Muscle of leg (tissue), 11 donors: Measurements from ENCODE around the gene RUBCN. TPM values are rescaled to one million over a fixed set of nuclear protein-coding genes. Genes with fewer than 3 reads are reported as not detected.
"Not testable (repeated sequence)": the region's sequence is repeated elsewhere in the genome, so short reads cannot be mapped to it uniquely, and the experiment has no call there.

Experiments
- DNase-seq: peaks from one replicate; pipeline ENCODE4 v3.0.0; 2013
- H3K27ac ChIP-seq: one replicate; pipeline ENCODE4 v1.5.1; 2013; ENCODE audit warnings: mild to moderate bottlenecking, low read length, control low read depth
- H3K27me3 ChIP-seq: one replicate; pipeline ENCODE4 v1.6.1; 2013; ENCODE audit warnings: low read length; ENCODE audit not compliant: control insufficient read depth, insufficient read depth
- H3K36me3 ChIP-seq: one replicate; pipeline ENCODE4 v1.6.1; 2013; ENCODE audit warnings: low read length; ENCODE audit not compliant: control insufficient read depth, insufficient read depth
- H3K4me1 ChIP-seq: one replicate; pipeline ENCODE4 v1.6.1; 2013; ENCODE audit warnings: low read length; ENCODE audit not compliant: control insufficient read depth, insufficient read depth
- H3K4me3 ChIP-seq: one replicate; pipeline ENCODE4 v1.5.1; 2013; ENCODE audit warnings: low read length, control low read depth
- H3K9me3 ChIP-seq: replicated peaks from 2 replicates; pipeline ENCODE4 v1.6.1; 2013; ENCODE audit warnings: low read depth, low read length; ENCODE audit not compliant: control insufficient read depth
- WGBS: methylation state at CpG from one replicate; pipeline ENCODE4 v1.1.5; 2013; ENCODE audit warnings: missing lambda C conversion rate; ENCODE audit not compliant: insufficient coverage; 5-methylcytosine and 5-hydroxymethylcytosine counted together
- polyA plus RNA-seq, 8 donors: library from polyadenylated mRNA; unstranded; fragments of 120-200 nt; gene quantifications; one replicate each; pipeline versions ENCODE4 v1.2.1 to v1.2.3, GENCODE V29; 2013; ENCODE audit warnings: inconsistent platforms in 1 of 8, low replicate concordance in 1 of 8; ENCODE audit not compliant: insufficient read length in 8 of 8, insufficient read depth in 1 of 8
- total RNA-seq: library from RNA; stranded (reverse); fragments of 120-200 nt; gene quantifications from one replicate; pipeline ENCODE4 v1.2.4, GENCODE V29; 2013

Gene RUBCN
- total and polyA plus RNA-seq, 9 donors, result 6.8 to 12.6 (median 8.4) TPM

DNA sequence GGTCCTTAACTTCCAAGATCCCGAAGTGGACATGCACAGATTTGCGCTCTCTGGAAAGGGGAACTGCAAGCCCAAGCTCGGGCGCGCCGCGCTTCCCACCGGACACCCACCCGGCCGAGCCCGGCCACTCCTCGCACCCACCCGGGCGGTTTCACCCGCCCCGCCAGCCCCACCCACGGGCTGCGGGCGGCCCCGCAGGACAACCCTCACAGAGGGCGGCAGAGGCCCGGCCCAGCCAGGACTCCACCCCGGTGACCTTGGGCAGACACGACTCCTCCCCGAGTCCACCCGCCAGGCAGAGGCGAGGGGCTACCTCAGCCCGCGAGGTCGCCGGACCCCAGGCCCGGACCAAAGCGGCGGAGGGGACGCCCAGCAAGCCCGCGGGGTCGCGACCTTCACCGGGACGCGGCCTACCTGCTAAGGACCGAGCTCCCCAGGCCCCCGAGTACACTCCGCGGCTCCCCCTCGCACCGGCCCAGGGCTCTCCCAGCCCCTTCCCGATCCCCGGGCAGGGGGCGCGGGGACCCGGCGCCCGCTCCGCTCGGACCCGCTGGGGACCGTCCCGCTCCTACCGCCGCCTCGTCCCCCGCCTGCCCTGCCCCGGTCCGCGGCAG lies 109.4 kb downstream of the RUBCN start:
- not testable (repeated sequence) for DNase-seq, H3K9me3 ChIP-seq, H3K27me3 ChIP-seq, H3K36me3 ChIP-seq, H3K4me1 ChIP-seq
- H3K4me3 ChIP-seq, result peak overlapping the region; percentile 36
- 0% methylated on average over 5 of the region's 67 CpGs for WGBS
- peak overlapping the region; percentile 3 for H3K27ac ChIP-seq

DNA sequence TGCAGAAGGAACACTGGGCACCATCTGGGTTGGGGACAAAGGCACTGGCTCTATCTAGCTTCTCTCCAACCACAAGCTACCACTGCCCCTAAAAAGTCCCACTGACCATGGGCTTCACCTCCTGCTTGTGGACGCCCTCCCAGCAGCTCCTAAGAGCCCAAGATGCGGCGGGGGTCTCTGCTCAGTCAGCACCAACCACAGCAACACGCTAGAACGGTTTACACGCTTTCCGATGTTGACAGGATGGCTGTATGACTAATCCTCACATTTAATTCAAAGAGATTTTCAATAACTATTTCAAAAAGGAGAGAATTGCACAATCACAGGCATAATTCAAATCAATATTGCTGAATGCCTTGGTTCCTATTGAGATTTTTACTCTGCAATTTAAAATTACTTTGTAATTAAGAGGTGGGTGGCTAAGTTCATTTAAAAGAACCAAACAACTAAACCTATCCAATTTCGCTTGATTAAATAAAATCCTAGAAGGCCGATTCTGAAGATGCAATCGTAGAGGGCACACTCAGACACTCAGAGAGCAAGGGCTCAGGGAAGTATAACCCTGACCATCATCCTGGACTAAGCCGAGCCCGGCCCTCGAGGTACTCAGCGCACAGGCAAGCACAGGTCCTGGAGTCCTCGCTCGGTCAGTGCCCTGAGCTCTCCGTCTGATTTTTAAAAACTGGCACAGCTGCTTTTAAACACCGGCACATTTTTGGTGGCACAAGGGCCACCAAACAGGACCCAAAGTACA lies 110.1 kb downstream of the RUBCN start:
- not testable (repeated sequence) for H3K4me1 ChIP-seq, H3K27me3 ChIP-seq, DNase-seq, H3K36me3 ChIP-seq, H3K9me3 ChIP-seq, H3K27ac ChIP-seq
- H3K4me3 ChIP-seq, result peak overlapping the region; percentile 34
- WGBS, result 0% methylated on average over 1 of the region's 18 CpGs

DNA sequence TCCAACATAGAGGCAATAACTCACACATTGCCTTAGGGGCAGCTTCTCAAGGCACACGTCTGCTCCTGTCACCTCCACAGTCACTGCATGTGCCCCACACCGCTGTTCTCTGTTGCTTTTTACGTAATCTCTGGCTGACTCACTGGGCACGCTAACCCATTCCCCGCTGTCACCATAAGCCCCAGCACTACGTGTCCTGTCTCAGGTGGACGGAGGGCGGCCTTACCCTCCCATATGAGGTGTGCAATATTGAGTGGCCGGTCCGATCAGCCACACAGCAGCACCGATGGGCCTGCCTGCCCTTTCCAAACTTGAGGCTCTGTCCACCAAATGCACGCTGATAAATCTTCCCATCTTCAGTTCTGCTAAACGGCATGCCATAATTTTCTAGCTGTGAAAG lies 115.2 kb downstream of the RUBCN start:
- not testable (repeated sequence) for H3K27me3 ChIP-seq, H3K4me3 ChIP-seq, H3K9me3 ChIP-seq, DNase-seq, H3K27ac ChIP-seq, H3K4me1 ChIP-seq
- WGBS, result 81% methylated on average over 2 of the region's 13 CpGs
- H3K36me3 ChIP-seq, result peaks cover 16% of the 10 kb centered on the region

Other genes starting within 250 kb of the RUBCN start
- gene BDH1, start 180.9 kb downstream of the RUBCN start, total RNA-seq, result 3.2 TPM
- gene BDH1, start 180.9 kb downstream of the RUBCN start, polyA plus RNA-seq, result 1 to 10 TPM; 3.3 to 7.4 (median 4.2) TPM
- 52.9 TPM for gene FYTTD1, start 13.0 kb upstream of the RUBCN start, total RNA-seq
- 10 to 100 TPM; 44.7 to 79.9 (median 64.6) TPM for gene FYTTD1, start 13.0 kb upstream of the RUBCN start, polyA plus RNA-seq
- gene LRCH3, start 54.4 kb upstream of the RUBCN start, total RNA-seq, result 28.5 TPM
- gene LRCH3, start 54.4 kb upstream of the RUBCN start, polyA plus RNA-seq, result 10 to 100 TPM; 21.7 to 39.1 (median 25.7) TPM
- 3,120 TPM for gene RPL35A, start 213.3 kb upstream of the RUBCN start, total RNA-seq
- gene RPL35A, start 213.3 kb upstream of the RUBCN start, polyA plus RNA-seq, result 1,000 to 10,000 TPM; 1,730 to 2,300 (median 2,093) TPM
- gene LMLN, start 223.3 kb upstream of the RUBCN start, total RNA-seq, result 3.2 TPM
- gene LMLN, start 223.3 kb upstream of the RUBCN start, polyA plus RNA-seq, result 1 to 10 TPM; 2.3 to 4.0 (median 2.9) TPM